T-helper 2 cell treated with Interferon-gamma antibody and Interleukin-4, amounts not matched to agents 5 μg/mL and 100 μg/mL, for 36 hours (primary cell): ENCODE results near the gene HSBP1L1.

Experiments
- DNase-seq: peaks from one replicate; pipeline ENCODE4 v3.0.0; 2021; ENCODE audit warnings: low spot score
- H3K27ac Mint-ChIP-seq: one replicate; pipeline ENCODE4 v1.8.0; 2021; ENCODE audit warnings: mild to moderate bottlenecking, mixed read lengths
- H3K27me3 Mint-ChIP-seq: one replicate; pipeline ENCODE4 v1.8.0; 2021; ENCODE audit warnings: low read depth, mixed read lengths
- H3K36me3 Mint-ChIP-seq: one replicate; pipeline ENCODE4 v1.8.0; 2021; ENCODE audit warnings: low read depth, mixed read lengths
- H3K4me1 Mint-ChIP-seq: one replicate; pipeline ENCODE4 v1.8.0; 2021; ENCODE audit warnings: low read depth, mixed read lengths
- H3K4me3 Mint-ChIP-seq: one replicate; pipeline ENCODE4 v1.8.0; 2022; ENCODE audit warnings: mild to moderate bottlenecking, moderate library complexity, mixed read lengths
- H3K9me3 Mint-ChIP-seq: one replicate; pipeline ENCODE4 v1.8.0; 2021; ENCODE audit warnings: mixed read lengths

The HSBP1L1 gene

DNA sequence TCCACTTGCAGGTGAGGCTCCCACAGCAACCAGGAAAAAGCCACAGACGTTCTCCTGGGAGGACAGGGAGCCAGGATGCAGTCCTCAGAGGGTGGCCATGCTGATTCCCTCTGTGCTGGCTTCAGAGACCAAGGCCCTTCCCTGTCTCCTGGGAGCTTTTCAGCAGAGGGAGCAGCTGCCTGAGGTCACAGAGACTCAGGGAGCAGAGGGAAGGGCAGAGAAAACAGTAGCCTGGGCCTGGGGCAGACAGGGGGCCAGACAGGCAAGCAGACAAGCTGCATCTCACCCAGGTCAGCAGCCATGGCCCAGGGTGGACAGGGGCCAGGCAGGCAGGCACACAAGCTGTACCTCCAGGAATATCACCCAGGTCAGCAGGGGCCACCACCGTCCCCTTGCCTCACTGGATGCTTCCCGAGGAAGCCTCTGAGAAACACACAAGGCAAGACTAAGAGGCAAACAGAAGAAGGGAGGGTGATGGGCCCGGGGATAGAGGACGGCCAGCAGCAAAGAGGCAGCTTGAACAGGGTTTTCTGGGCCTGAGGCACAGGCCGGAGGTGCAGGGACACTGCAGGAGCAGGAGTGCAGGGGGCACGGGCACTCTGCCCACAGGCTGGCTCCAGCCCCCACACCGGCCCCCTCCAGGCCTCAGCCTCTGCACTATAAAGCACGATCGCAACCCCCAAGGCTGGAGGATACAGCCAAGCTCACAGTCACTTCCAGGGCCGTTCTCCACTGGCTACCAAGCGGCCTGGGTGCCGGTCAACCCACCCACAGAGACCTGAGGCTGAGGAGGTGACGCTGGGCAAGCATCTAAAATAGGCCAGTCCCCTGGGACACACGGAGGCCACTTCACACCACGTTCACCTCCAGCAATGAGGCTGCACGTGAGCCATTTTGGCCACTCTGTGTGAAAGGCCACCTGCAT lies 19.1 kb upstream of the HSBP1L1 start:
- no peaks in the 10 kb centered on the region for H3K9me3 Mint-ChIP-seq
- H3K27me3 Mint-ChIP-seq: no peaks in the 10 kb centered on the region
- peaks cover 6% of the 10 kb centered on the region for H3K36me3 Mint-ChIP-seq
- peaks cover 20% of the 10 kb centered on the region for H3K4me1 Mint-ChIP-seq
- DNase-seq: no peak
- no peak overlapping the region for H3K27ac Mint-ChIP-seq
- H3K4me3 Mint-ChIP-seq: no peak overlapping the region

GRCh38 chr18:79947054-79947755 lies 17.2 kb upstream of the HSBP1L1 start:
- H3K4me1 Mint-ChIP-seq: peaks cover 20% of the 10 kb centered on the region
- H3K27ac Mint-ChIP-seq: no peak overlapping the region

DNA sequence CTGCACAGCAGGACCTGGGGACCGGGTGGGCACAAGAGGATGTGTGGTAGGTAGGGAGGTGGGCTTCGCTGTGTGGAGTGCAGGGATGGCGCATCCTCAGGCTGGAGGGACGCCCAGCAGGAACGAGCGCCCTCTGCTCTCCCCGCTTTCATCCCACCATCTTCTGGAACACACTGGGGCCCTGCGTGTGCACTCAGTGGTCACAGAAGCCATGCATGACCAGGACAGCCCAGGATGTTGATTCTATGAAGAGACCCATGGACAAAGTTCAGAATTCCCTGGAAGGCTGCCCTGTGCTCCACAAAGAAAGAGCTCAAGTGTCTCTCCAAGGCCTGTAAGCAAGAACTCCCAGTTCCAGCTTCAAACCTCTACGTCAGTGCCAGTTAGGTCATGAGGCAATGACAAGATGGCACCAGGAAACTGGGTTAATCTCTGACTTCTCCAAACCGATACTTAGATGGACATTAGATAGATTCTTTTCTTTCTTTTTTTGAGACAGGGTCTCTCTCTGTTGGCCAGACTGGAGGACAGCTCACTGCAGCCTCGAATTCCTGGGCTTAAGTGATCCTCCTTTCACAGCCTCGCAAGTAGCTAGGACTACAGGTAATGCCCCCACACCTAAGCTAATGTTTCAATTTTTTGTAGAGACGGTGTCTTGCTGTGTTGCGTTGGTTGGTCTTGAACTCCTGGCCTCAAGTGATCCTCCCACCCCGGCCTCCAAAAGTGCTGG lies 16.4 kb upstream of the HSBP1L1 start:
- no peak for DNase-seq
- Mint-ChIP-seq H3K36me3 (peaks cover 3% of the 10 kb centered on the region), H3K27ac (no peak overlapping the region), H3K4me3 (no peak overlapping the region), H3K4me1 (peaks cover 20% of the 10 kb centered on the region), H3K27me3 (no peaks in the 10 kb centered on the region), H3K9me3 (no peaks in the 10 kb centered on the region)

More at GRCh38 chr18:79947054-79947755, 17.2 kb upstream of the HSBP1L1 start:
- DNase-seq: no peak
- Mint-ChIP-seq H3K9me3 (no peaks in the 10 kb centered on the region), H3K36me3 (peaks cover 3% of the 10 kb centered on the region), H3K4me3 (no peak overlapping the region), H3K27me3 (no peaks in the 10 kb centered on the region)

DNA sequence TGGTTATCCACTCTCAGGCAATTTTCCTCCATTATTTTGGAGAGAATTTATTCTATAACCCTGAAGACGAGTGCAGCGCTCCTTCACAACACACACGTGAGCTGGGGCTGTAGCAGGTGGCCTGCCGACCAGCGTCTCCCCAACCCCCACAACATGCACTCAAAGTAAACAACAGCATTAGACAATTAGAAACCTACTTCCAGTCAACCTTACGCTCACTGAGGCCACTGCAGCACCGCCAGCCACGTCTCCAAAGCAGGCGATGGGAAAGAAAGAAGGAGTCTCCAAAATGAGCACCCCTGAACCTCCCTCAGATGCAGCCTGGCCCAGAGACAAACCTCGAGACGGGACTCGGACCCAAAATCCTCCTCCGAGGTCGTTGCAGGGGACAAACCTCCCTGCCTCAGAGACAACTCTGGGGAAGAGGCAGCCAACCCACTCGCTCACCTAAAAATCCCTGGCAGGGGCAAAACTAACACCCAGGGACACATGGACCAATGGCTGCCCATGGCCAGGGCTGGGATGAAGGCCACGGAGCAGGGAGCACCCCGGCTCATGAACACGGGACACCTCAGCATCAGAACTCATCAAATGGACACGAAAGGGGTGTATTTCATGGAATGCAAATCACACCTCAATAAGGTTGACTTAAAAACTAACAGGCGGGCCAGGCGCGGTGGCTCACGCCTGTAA lies 15.6 kb upstream of the HSBP1L1 start:
- no peak overlapping the region for H3K27ac Mint-ChIP-seq
- peaks cover 20% of the 10 kb centered on the region for H3K4me1 Mint-ChIP-seq
- peak overlapping the region; percentile 21 for H3K4me3 Mint-ChIP-seq

GRCh38 chr18:79949697-79950487 lies 14.6 kb upstream of the HSBP1L1 start:
- H3K4me3 Mint-ChIP-seq: peak overlapping the region; percentile 88
- H3K27me3 Mint-ChIP-seq: no peaks in the 10 kb centered on the region
- H3K9me3 Mint-ChIP-seq: no peaks in the 10 kb centered on the region
- H3K4me1 Mint-ChIP-seq: peaks cover 17% of the 10 kb centered on the region
- H3K27ac Mint-ChIP-seq: peak overlapping the region; percentile 83
- peaks cover 3% of the 10 kb centered on the region for H3K36me3 Mint-ChIP-seq
- no peak for DNase-seq

More for the DNA sequence above, 15.6 kb upstream of the HSBP1L1 start:
- H3K9me3 Mint-ChIP-seq: no peaks in the 10 kb centered on the region
- DNase-seq: no peak
- no peaks in the 10 kb centered on the region for H3K27me3 Mint-ChIP-seq
- peaks cover 3% of the 10 kb centered on the region for H3K36me3 Mint-ChIP-seq

DNA sequence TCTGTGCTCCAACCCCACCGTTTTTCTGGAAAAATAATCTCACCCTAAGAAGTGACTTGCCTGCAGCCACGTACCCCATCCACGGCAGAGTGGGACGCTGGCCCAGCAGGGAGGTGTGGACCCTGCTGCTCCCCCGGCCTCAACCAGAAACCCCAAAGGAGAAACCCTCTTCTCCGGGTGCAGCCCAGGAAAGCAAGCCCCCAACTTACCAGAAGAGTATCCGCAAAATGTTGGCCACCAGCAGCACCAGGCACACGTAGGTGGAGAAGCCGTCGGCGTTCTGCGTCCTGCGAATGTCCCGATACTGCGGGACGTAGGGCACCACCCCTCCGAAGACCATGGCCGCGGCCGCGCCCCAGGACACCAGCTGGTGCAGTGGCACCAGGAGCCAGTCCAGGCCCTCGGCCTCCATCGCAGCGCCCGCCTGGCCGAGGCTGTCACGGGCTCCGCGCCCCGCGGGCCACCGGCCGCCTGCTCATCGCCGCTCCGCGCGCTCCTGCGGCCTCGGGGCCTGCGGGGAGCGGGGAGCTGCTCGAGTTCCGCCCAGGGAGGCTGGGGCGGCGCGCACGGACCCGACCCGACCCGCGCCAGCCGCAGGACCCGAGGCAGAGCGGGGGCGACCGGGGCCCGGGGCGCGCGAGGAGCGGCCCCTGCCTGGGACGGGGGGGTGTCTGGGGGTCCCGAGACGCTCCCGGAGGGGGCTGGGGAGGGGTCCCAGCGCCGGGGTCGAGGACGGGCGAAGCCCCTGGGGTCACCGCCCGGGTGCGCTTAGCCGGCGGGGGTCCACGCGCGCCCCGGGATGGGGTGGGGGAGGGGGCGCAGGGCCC lies 13.7 kb upstream of the HSBP1L1 start:
- Mint-ChIP-seq H3K9me3 (no peaks in the 10 kb centered on the region), H3K27ac (peak overlapping the region; percentile 83), H3K36me3 (peaks cover 3% of the 10 kb centered on the region), H3K4me1 (peaks cover 18% of the 10 kb centered on the region), H3K4me3 (peak overlapping the region; percentile 88), H3K27me3 (no peaks in the 10 kb centered on the region)
- no peak for DNase-seq

DNA sequence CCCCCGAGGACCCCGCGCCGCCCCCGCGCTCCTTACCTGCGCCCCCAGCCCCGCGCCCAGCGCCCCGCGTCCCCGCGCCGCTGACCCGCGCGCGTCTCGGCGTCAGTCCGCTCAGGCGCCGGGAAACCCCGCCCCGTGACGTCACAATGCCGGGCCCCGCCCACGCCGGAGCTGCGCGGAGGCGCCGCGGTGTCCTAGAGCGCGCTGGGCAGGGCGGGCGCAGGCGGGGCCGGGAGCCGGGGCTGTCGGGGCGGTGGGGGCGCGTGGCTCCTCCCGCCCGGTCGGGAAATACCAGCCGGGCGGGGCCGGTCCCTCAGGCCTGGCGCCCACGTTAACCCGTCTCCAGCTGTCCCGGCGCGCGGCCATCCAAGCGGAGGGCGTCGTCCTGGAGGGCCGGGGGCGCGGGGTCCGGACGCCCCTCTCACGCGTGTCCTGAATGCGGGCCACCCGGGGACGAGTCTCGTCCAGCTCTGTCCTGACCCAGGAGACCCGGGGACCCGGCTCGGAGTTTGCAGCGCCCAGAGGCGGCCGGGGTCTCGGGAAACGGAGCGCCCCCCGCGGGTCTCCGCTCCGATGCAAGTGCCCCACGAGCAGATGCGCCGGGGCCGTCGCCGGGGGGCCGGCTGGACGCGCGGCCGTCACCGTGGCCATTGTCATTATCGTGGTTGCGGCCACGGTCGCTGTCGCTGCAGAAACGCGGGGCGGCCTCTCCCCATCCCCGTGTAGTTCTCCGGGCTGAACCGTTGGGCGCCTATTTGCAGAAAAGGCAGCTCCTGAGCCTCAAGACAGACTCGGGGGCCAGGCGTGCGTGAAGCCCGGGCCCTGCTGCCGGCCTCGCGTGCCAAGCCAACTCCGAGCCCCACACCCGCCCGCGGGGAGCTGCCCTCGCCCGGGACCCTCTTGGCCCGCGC lies 12.6 kb upstream of the HSBP1L1 start, which contains the start of gene SLC66A2:
Gene SLC66A2, minus strand, starts transcription at position 109 of the 911 bp plus-strand sequence. CDS start 727 bp downstream, outside the sequence.
- Mint-ChIP-seq H3K36me3 (peaks cover 3% of the 10 kb centered on the region), H3K27me3 (no peaks in the 10 kb centered on the region), H3K4me1 (peaks cover 18% of the 10 kb centered on the region), H3K9me3 (no peaks in the 10 kb centered on the region), H3K4me3 (peak within 1 kb of the TSS; percentile 88), H3K27ac (peak within 1 kb of the TSS; percentile 83)
- DNase-seq: peak; percentile 90

DNA sequence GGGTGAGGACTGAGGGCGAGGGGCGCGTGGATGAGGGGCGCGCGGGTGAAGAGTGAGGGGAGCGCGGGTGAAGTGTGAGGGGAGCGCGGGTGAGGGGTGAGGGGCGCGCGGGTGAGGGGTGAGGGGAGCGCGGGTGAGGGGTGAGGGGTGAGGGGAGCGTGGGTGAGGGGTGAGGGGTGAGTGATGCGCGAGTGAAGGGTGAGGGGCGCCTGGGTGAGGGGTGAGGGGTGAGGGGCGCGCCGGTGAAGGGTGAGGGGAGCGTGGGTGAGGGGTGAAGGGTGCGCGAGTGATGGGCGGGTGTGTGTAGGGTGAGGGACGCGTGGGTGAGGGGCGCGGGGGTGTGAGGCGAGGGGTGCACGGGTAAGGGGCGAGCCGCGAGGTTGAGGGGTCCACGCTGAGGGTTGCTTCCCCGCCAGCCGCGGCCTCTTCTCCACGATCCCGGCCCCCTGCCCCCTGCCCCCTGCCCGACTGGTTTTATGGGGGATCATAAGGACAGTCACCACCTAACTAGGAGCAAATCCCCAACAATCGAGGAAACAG lies 11.9 kb upstream of the HSBP1L1 start:
- Mint-ChIP-seq H3K4me3 (no peak overlapping the region), H3K27me3 (no peaks in the 10 kb centered on the region)

GRCh38 chr18:79952996-79953559 lies 11.4 kb upstream of the HSBP1L1 start:
- H3K27me3 Mint-ChIP-seq: no peaks in the 10 kb centered on the region
- peaks cover 3% of the 10 kb centered on the region for H3K36me3 Mint-ChIP-seq
- peak overlapping the region; percentile 31 for H3K27ac Mint-ChIP-seq
- DNase-seq: no peak
- peaks cover 18% of the 10 kb centered on the region for H3K4me1 Mint-ChIP-seq
- peak overlapping the region; percentile 50 for H3K4me3 Mint-ChIP-seq
- H3K9me3 Mint-ChIP-seq: no peaks in the 10 kb centered on the region

More for the DNA sequence above, 11.9 kb upstream of the HSBP1L1 start:
- Mint-ChIP-seq H3K27ac (no peak overlapping the region), H3K9me3 (no peaks in the 10 kb centered on the region), H3K36me3 (peaks cover 3% of the 10 kb centered on the region), H3K4me1 (peaks cover 18% of the 10 kb centered on the region)
- DNase-seq: no peak

DNA sequence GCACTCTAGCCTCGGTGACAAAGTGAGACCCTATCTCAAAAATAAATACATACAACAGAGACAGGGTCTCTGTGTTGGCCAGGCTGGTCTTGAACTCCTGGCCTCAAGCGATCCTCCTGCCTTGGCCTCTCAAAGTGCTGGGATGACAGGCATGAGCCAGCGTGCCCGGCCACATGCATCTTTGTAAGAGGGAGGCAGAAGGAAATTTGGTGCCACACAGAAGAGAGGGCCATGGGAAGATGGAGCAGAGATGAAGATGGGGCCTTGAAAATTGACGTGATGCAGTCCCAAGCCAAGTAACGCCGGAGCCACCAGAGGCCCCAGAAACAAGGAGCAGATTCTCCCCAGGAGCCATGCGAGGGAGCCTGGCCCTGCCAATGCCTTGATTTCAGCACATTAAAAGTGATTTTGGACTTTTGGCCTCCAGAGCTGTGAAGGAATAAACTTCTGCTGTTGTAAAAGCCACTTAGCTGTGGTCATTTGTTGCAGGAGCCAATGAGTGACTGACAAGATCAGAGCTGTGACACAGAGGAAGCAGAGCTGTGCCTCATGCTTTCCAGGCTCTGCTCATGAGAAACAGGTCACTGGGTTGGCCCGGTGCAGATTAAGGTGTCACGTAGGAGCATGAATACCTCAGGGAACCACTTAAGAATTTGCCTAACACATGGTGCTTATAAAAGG lies 10.3 kb upstream of the HSBP1L1 start:
- no peak overlapping the region for H3K4me3 Mint-ChIP-seq
- no peak overlapping the region for H3K27ac Mint-ChIP-seq
- no peaks in the 10 kb centered on the region for H3K9me3 Mint-ChIP-seq
- peaks cover 3% of the 10 kb centered on the region for H3K36me3 Mint-ChIP-seq
- H3K4me1 Mint-ChIP-seq: peaks cover 16% of the 10 kb centered on the region
- DNase-seq: no peak
- H3K27me3 Mint-ChIP-seq: no peaks in the 10 kb centered on the region
